ENCODE data around the gene BTBD9. TPM values are rescaled to one million over a fixed set of nuclear protein-coding genes. Genes with fewer than 3 reads are reported as not detected.

Gene BTBD9
- total RNA-seq, 4 donors from 2014 or later = 8.6 to 34.1 (median 30.8) TPM

- intact Hi-C loops (cut with DNase I; ENCODE audit: low total_unique reads) (no loop called here), in situ Hi-C loops (cut with MboI; ENCODE audit: low pct_ligation_motif_present in 1 of 4, low pct_unique_long_range_greater_than_20kb in 1 of 4, low sequenced_read_pairs in 3 of 4) (no loop called here)
- Histone ChIP-seq H3K36me3 (no peaks in the 10 kb centered on the region), H3K4me1 (no peaks in the 10 kb centered on the region), H3K27me3 (no peaks in the 10 kb centered on the region), H3K4me3 (no peak overlapping the region), H3K9me3 (no peaks in the 10 kb centered on the region), H3K27ac (no peak overlapping the region)
- TF ChIP-seq EP300 (IDR thresholded peaks at IDR 0.05; ENCODE audit: low read depth) = no peak
- no peak for TF ChIP-seq POLR2A (IDR thresholded peaks at IDR 0.05)
- DNase-seq = no peak
Measured at GRCh38 chr6:38648629-38649028, 8.9 kb upstream of the BTBD9 start.

GRCh38 chr6:38646166-38646878 is 6.6 kb upstream of the BTBD9 start:
- H3K9me3 ChIP-seq = no peaks in the 10 kb centered on the region
- no peak for TF ChIP-seq POLR2A (IDR thresholded peaks at IDR 0.05)
- no peak for TF ChIP-seq EP300 (IDR thresholded peaks at IDR 0.05; ENCODE audit: low read depth)
- no peak for TF ChIP-seq POLR2AphosphoS5 (IDR thresholded peaks at IDR 0.05)
- TF ChIP-seq CTCF (IDR thresholded peaks at IDR 0.05) = no peak
- no peak for DNase-seq
- intact Hi-C loops (cut with DNase I; ENCODE audit: low total_unique reads) = no loop called here
- H3K36me3 ChIP-seq = no peaks in the 10 kb centered on the region
- H3K4me1 ChIP-seq = no peaks in the 10 kb centered on the region
- WGBS, 2 donors (ENCODE audit: low coverage in 1 of 2) = 86 to 89% methylated on average over 3 of the region's 3 CpGs
- in situ Hi-C loops (cut with MboI; ENCODE audit: low pct_ligation_motif_present in 1 of 4, low pct_unique_long_range_greater_than_20kb in 1 of 4, low sequenced_read_pairs in 3 of 4) = no loop called here
- no peaks in the 10 kb centered on the region for H3K27me3 ChIP-seq
- H3K27ac ChIP-seq = no peak overlapping the region
- no peak overlapping the region for H3K4me3 ChIP-seq

- DNase-seq = no peak
- intact Hi-C loops (cut with DNase I; ENCODE audit: low total_unique reads) = no loop called here
- TF ChIP-seq POLR2A (IDR thresholded peaks at IDR 0.05) (no peak), POLR2AphosphoS5 (IDR thresholded peaks at IDR 0.05) (no peak), EP300 (IDR thresholded peaks at IDR 0.05; ENCODE audit: low read depth) (no peak), CTCF (IDR thresholded peaks at IDR 0.05) (no peak)
- 65 to 67% methylated on average over 1 of the region's 1 CpG for WGBS, 2 donors (ENCODE audit: low coverage in 1 of 2)
- Histone ChIP-seq H3K27me3 (no peaks in the 10 kb centered on the region), H3K27ac (no peak overlapping the region), H3K4me1 (peaks cover 4 to 10% (median 9%) of the 10 kb centered on the region in 4 donors), H3K4me3 (no peak overlapping the region), H3K9me3 (no peaks in the 10 kb centered on the region), H3K36me3 (no peaks in the 10 kb centered on the region)
- in situ Hi-C loops (cut with MboI; ENCODE audit: low pct_ligation_motif_present in 1 of 4, low pct_unique_long_range_greater_than_20kb in 1 of 4, low sequenced_read_pairs in 3 of 4) = no loop called here
Measured at GRCh38 chr6:38644951-38645350, 5.2 kb upstream of the BTBD9 start.

- Histone ChIP-seq H3K27ac (peak overlapping the region; percentile 91 to 95 (median 92)), H3K27me3 (no peaks in the 10 kb centered on the region), H3K4me1 (peaks cover 4 to 27% (median 17%) of the 10 kb centered on the region in 4 donors), H3K9me3 (no peaks in the 10 kb centered on the region), H3K4me3 (peak overlapping the region; percentile 71 to 89 (median 84)), H3K36me3 (no peaks in the 10 kb centered on the region)
- WGBS, 2 donors (ENCODE audit: low coverage in 1 of 2) = 15% methylated on average over 32 of the region's 32 CpGs; no CpG with 5 or more reads in 1 of the 2 donors
- DNase-seq = peak; percentile 9
- in situ Hi-C loops (cut with MboI; ENCODE audit: low pct_ligation_motif_present in 1 of 4, low pct_unique_long_range_greater_than_20kb in 1 of 4, low sequenced_read_pairs in 3 of 4) (no loop called here), intact Hi-C loops (cut with DNase I; ENCODE audit: low total_unique reads) (no loop called here)
- TF ChIP-seq CTCF (IDR thresholded peaks at IDR 0.05) (no peak), POLR2AphosphoS5 (IDR thresholded peaks at IDR 0.05) (no peak), POLR2A (IDR thresholded peaks at IDR 0.05) (no peak), EP300 (IDR thresholded peaks at IDR 0.05; ENCODE audit: low read depth) (no peak)
Measured at GRCh38 chr6:38640216-38640909, 634 bp upstream of the BTBD9 start.

Data from transverse colon (tissue), 4 donors.